ENCODE measurements around the gene CPOX. TPM values are rescaled to one million over a fixed set of nuclear protein-coding genes. Genes with fewer than 3 reads are reported as not detected.

Gene CPOX
- total and polyA plus RNA-seq, 10 of the 15 experiments (the other 5 are each of a cell fraction or from before 2014, with no cell fraction given) = 40.7 to 72.6 (median 64.5) TPM

DNA sequence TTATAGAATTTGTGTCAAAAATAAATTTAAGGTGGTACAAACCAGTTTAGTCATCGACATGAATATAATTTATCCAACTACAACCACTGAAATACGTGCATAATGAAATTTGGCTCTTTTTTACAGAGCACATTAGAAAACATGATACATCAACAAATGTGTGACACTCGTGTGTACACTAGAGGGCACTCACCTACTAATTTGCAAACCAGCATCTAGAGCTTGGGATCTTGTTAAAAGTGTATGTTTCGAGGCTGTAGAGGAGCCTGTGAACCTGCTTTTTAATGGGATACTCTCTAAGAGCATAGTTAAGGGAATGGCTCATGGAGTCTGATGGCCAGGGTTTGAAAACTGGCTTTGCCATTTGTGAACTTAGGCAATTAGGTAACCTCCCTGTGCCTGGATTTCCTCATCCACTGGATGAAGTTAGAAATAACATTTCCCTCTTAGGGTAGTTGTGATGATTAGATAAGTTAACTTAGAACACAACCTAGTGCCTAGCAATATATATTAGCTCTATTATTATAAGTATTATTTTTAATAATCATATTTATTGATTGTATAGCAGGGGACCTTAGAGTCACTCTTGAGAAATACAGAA lies 8.8 kb upstream of the CPOX start:
- peak; percentile 55 for DNase-seq (ENCODE audit: low read depth, low spot score)
- in situ Hi-C loops (cut with MboI) = loop anchor here (5.0 to 25.0 kb wide), 2 partner anchors 210 to 1160 kb away; no protein-coding TSS in a partner anchor
- WGBS (ENCODE audit: insufficient coverage, insufficient replicate concordance, low lambda C conversion rate, missing lambda C conversion rate) = 0% methylated on average over 4 of the region's 4 CpGs
- ATAC-seq = peak; percentile 90
- no TSS peak for BruUV-seq (replicated peaks)
- Histone ChIP-seq H3K4me1 (ENCODE audit: control insufficient read depth, insufficient read depth, low read length) (peaks cover 12% of the 10 kb centered on the region), H3K36me3 (ENCODE audit: control insufficient read depth in 2 of 2, insufficient read depth in 2 of 2, low read length in 1 of 2) (no peaks in the 10 kb centered on the region), H3K79me2 (ENCODE audit: control insufficient read depth, insufficient read depth, low read length) (no peaks in the 10 kb centered on the region), H3K4me2 (ENCODE audit: control insufficient read depth, insufficient read depth) (no peak overlapping the region), H3K27me3 (replicated peaks in 1 of 2; ENCODE audit: control insufficient read depth in 2 of 2, insufficient read depth in 2 of 2, low read length in 1 of 2) (no peaks in the 10 kb centered on the region), H3K27ac (ENCODE audit: control insufficient read depth, insufficient read depth) (no peak overlapping the region), H3K9me3 (replicated peaks; ENCODE audit: control insufficient read depth, insufficient read depth, low read length) (peaks cover under 1% of the 10 kb centered on the region; the same call in 2 of the 3 replicates), H2AFZ (ENCODE audit: control insufficient read depth, low read depth, low read length) (peak overlapping the region; percentile 61), H3K4me3 (no peak overlapping the region), H4K20me1 (ENCODE audit: control insufficient read depth, insufficient read depth) (no peaks in the 10 kb centered on the region), H3K9ac (ENCODE audit: control insufficient read depth, insufficient read depth, low read length) (no peak overlapping the region)
- TF ChIP-seq FOXM1 (IDR thresholded peaks at IDR 0.05; ENCODE audit: low read depth, low read length) (peak; percentile 52; the same call in 1 of the 2 replicates), MEF2A (IDR thresholded peaks at IDR 0.05; ENCODE audit: insufficient read depth, low read depth, low read length) (0 out of 2 replicates have a peak, but pooled peaks have one; percentile 14), SMARCA5 (IDR thresholded peaks at IDR 0.05) (0 out of 2 replicates have a peak, but pooled peaks have one; percentile 31), SMC3 (IDR thresholded peaks at IDR 0.05; ENCODE audit: borderline replicate concordance, low read length) (peak; percentile 99), ZNF24 (IDR thresholded peaks at IDR 0.05) (0 out of 2 replicates have a peak, but pooled peaks have one; percentile 14), YY1 (IDR thresholded peaks at IDR 0.05; ENCODE audit: low read depth, low read length) (peak; percentile 48; the same call in 1 of the 2 replicates), BCL11A (IDR thresholded peaks at IDR 0.05; ENCODE audit: low read depth, low read length) (no peak), MYB (IDR thresholded peaks at IDR 0.05; ENCODE audit: borderline replicate concordance, low read depth, low read length) (no peak), RUNX3 (IDR thresholded peaks at IDR 0.05; ENCODE audit: low read length) (peak; percentile 8; the same call in 1 of the 2 replicates), ZNF217 (IDR thresholded peaks at IDR 0.05) (no peak), RB1 (IDR thresholded peaks at IDR 0.05; ENCODE audit: borderline replicate concordance) (peak; percentile 68; the same call in 1 of the 2 replicates), RAD21 (IDR thresholded peaks at IDR 0.05; ENCODE audit: insufficient read depth, low read depth, low read length) (peak; percentile 99)
- TF ChIP-seq, protein P1, sequence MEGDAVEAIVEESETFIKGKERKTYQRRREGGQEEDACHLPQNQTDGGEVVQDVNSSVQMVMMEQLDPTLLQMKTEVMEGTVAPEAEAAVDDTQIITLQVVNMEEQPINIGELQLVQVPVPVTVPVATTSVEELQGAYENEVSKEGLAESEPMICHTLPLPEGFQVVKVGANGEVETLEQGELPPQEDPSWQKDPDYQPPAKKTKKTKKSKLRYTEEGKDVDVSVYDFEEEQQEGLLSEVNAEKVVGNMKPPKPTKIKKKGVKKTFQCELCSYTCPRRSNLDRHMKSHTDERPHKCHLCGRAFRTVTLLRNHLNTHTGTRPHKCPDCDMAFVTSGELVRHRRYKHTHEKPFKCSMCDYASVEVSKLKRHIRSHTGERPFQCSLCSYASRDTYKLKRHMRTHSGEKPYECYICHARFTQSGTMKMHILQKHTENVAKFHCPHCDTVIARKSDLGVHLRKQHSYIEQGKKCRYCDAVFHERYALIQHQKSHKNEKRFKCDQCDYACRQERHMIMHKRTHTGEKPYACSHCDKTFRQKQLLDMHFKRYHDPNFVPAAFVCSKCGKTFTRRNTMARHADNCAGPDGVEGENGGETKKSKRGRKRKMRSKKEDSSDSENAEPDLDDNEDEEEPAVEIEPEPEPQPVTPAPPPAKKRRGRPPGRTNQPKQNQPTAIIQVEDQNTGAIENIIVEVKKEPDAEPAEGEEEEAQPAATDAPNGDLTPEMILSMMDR (IDR thresholded peaks at IDR 0.05 in 2 of 3, conservative IDR thresholded peaks at IDR 0.05 in 1 of 3; ENCODE audit: control insufficient read depth in 2 of 3, extremely low read depth in 1 of 3, insufficient read depth in 1 of 3, low read depth in 3 of 3, low read length in 3 of 3) = peak; percentile 73 to 83 (median 81); a peak in 5 of 6 replicates
- ChIA-PET CTCF (interaction anchor here (0.6 to 8.3 kb wide), 59 partner anchors 8 to 571 kb away, joined by 3 to 373 read pairs (median 4); partner anchors contain the start of genes CPOX and ST3GAL6), RAD21 (ENCODE audit: unreplicated experiment) (interaction anchor here (0.7 to 7.9 kb wide), 32 partner anchors 10 to 563 kb away, joined by 3 to 224 read pairs (median 5); partner anchors contain the start of gene CPOX), SMC1A (ENCODE audit: uncharacterized antibody, unreplicated experiment) (interaction anchor here (0.6 to 16.9 kb wide), 53 partner anchors 9 to 571 kb away, joined by 3 to 408 read pairs (median 5); partner anchors contain the start of genes CPOX and DCBLD2), POLR2A (interaction anchor here (0.9 to 1.7 kb wide), 8 partner anchors 10 to 216 kb away, joined by 3 to 5 read pairs (median 4); no protein-coding TSS in a partner anchor)
- intact Hi-C loops (cut with micrococcal nuclease; ENCODE audit: unreplicated experiment) = loop anchor here (1.0 to 5.0 kb wide), 6 partner anchors 10 to 390 kb away; no protein-coding TSS in a partner anchor
- peak; percentile 41 for FAIRE-seq

Data from GM12878 (cell line).